RWPE2 (cell line): Measurements from ENCODE around the gene CDH7.

Source experiments
- ATAC-seq: fragments of 200-7000 bp; cut with Tn5 transposase; 3 replicates; pipeline ENCODE4 v1.9.1; 2021; ENCODE audit warnings: low read depth
- DNase-seq: peaks from one replicate; pipeline ENCODE4 v3.0.0-alpha.2; 2020; ENCODE audit warnings: low spot score
- H3K27ac ChIP-seq: fragments of 450-650 bp; 2 replicates; pipeline ENCODE4 v1.5.1; 2017; ENCODE audit warnings: mild to moderate bottlenecking; ENCODE audit not compliant: poor library complexity, severe bottlenecking
- H3K27me3 ChIP-seq: fragments of 250-450 bp; sonication (Bioruptor Pico); 2 replicates; pipeline ENCODE4 v1.5.1; 2021; ENCODE audit warnings: mild to moderate bottlenecking, moderate library complexity; ENCODE audit not compliant: insufficient read depth, poor library complexity, severe bottlenecking
- H3K36me3 ChIP-seq: fragments of 250-450 bp; sonication (Bioruptor Pico); 2 replicates; pipeline ENCODE4 v1.5.1; 2020; ENCODE audit warnings: low read depth, mild to moderate bottlenecking, moderate library complexity
- H3K4me1 ChIP-seq: fragments of 250-450 bp; sonication (Bioruptor Pico); 2 replicates; pipeline ENCODE4 v1.5.1; 2021; ENCODE audit warnings: mild to moderate bottlenecking, moderate library complexity; ENCODE audit not compliant: insufficient read depth, poor library complexity, severe bottlenecking
- H3K4me3 ChIP-seq: fragments of 250-450 bp; sonication (Bioruptor Pico); 2 replicates; pipeline ENCODE4 v1.5.1; 2021; ENCODE audit warnings: mild to moderate bottlenecking, moderate library complexity; ENCODE audit not compliant: severe bottlenecking
- H3K9me3 ChIP-seq: fragments of 250-450 bp; sonication (Bioruptor Pico); 2 replicates; pipeline ENCODE4 v1.5.1; 2021; ENCODE audit warnings: mild to moderate bottlenecking, moderate library complexity; ENCODE audit not compliant: severe bottlenecking
- TF ChIP-seq, protein P1 (sequence below): fragments of 450-650 bp; IDR thresholded peaks from one replicate; pipeline ENCODE4 v1.5.1; 2017; ENCODE audit warnings: mild to moderate bottlenecking, moderate library complexity; ENCODE audit not compliant: poor library complexity, severe bottlenecking

The CDH7 gene

DNA sequence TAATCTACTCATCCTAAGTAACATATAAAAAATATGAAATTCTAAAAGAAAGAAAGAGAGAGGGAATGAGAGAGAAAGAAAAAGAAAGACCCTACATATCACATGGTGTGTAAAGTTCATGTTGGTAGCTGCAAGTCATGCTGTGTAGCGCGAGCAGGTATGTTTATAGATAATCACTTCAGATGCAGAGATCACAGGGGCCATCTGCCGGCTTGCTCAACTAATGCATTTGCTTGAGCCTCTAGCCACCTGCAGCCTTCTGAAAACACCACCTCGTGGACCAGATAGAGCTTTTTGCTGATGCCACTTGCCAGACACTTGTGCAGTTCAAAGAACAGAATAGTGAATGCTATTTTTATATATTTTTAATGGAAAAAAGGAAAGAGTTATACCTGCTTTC, 37.6 kb downstream of the CDH7 start:
- Histone ChIP-seq H3K27ac (no peak overlapping the region), H3K4me3 (no peak overlapping the region)
- no peak for DNase-seq

DNA sequence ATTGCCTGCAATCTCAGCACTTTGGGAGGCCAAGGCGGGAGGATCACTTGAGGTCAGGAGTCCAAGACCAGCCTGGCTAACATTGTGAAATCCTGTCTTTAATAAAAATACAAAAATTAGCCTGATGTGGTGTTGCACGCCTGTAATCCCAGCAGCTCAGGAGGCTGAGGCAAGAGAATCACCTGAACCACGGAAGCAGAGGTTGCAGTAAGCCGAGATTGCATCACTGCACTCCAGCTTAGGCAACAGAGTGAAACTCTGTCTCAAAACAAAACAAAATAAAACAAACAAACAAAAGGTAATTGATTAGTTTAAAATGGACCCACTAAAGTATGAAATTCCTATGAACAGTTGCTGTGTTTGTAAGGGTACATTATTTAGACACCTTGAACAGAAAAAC, 39.8 kb downstream of the CDH7 start:
- Histone ChIP-seq H3K4me1 (no peaks in the 10 kb centered on the region), H3K27ac (no peak overlapping the region), H3K36me3 (no peaks in the 10 kb centered on the region), H3K27me3 (no peaks in the 10 kb centered on the region), H3K9me3 (no peaks in the 10 kb centered on the region), H3K4me3 (no peak overlapping the region)
- ATAC-seq (no peak), DNase-seq (no peak)
- TF ChIP-seq, protein P1, sequence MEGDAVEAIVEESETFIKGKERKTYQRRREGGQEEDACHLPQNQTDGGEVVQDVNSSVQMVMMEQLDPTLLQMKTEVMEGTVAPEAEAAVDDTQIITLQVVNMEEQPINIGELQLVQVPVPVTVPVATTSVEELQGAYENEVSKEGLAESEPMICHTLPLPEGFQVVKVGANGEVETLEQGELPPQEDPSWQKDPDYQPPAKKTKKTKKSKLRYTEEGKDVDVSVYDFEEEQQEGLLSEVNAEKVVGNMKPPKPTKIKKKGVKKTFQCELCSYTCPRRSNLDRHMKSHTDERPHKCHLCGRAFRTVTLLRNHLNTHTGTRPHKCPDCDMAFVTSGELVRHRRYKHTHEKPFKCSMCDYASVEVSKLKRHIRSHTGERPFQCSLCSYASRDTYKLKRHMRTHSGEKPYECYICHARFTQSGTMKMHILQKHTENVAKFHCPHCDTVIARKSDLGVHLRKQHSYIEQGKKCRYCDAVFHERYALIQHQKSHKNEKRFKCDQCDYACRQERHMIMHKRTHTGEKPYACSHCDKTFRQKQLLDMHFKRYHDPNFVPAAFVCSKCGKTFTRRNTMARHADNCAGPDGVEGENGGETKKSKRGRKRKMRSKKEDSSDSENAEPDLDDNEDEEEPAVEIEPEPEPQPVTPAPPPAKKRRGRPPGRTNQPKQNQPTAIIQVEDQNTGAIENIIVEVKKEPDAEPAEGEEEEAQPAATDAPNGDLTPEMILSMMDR, result no peak

More for the DNA sequence above, 37.6 kb downstream of the CDH7 start:
- Histone ChIP-seq H3K27me3 (no peaks in the 10 kb centered on the region), H3K36me3 (no peaks in the 10 kb centered on the region), H3K9me3 (no peaks in the 10 kb centered on the region), H3K4me1 (no peaks in the 10 kb centered on the region)
- TF ChIP-seq, protein P1, result no peak
- ATAC-seq, result no peak

DNA sequence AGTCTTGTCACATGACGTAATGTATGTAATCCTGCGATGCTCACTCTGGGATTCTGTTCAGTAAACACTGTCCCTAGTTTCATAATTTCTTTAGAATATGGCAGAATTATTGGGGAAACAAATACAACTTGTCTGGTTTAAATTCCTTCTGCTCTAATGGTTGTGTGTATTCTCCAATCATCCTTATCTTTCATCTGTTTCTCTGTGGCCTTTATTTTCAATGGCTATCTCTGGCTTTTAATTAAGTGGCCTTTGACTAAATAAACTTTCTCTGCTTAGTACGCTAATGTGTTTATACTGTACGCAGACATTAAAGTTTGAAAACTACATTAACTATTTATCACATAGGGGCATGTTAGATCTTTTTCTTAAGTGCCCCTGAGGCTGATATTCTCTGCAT, 40.9 kb downstream of the CDH7 start:
- no peak overlapping the region for H3K27ac ChIP-seq
- no peaks in the 10 kb centered on the region for H3K36me3 ChIP-seq
- no peak for DNase-seq
- H3K4me1 ChIP-seq, result no peaks in the 10 kb centered on the region
- TF ChIP-seq, protein P1, result no peak
- H3K4me3 ChIP-seq, result no peak overlapping the region
- no peaks in the 10 kb centered on the region for H3K27me3 ChIP-seq
- no peak for ATAC-seq
- no peaks in the 10 kb centered on the region for H3K9me3 ChIP-seq

DNA sequence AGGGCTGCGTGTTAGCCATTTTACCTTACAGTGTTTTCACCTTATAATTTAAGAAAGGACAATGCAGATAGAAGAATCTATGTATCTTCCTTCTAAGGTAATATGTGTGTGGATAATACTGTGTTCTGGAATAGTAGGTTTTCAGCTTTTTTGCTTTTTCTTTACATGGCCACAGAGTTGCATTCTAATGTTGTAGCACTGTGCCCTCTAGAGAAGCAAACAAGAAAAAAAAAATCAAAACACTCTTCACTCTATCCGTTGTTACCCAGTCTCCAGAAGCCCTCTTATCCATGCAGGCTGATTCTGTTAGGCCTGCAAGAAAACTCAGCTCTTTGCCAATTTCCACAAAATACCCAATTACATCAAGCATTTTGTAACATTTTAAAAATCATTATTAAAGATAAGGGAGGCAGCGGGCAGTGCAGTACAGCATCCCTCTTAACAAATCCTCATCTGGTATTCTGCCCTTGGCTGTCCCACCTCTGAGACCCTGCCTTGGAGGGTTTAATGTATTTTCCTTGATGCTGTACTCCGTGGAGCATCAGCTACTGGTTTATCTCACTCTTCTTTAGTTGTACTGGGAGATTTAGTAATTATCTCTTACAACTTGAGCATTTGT, 41.8 kb downstream of the CDH7 start:
- ATAC-seq (no peak), DNase-seq (no peak)
- TF ChIP-seq, protein P1, result no peak
- H3K4me3 ChIP-seq, result no peak overlapping the region
- no peaks in the 10 kb centered on the region for H3K9me3 ChIP-seq
- H3K36me3 ChIP-seq, result no peaks in the 10 kb centered on the region
- no peaks in the 10 kb centered on the region for H3K27me3 ChIP-seq
- no peak overlapping the region for H3K27ac ChIP-seq
- H3K4me1 ChIP-seq, result no peaks in the 10 kb centered on the region

DNA sequence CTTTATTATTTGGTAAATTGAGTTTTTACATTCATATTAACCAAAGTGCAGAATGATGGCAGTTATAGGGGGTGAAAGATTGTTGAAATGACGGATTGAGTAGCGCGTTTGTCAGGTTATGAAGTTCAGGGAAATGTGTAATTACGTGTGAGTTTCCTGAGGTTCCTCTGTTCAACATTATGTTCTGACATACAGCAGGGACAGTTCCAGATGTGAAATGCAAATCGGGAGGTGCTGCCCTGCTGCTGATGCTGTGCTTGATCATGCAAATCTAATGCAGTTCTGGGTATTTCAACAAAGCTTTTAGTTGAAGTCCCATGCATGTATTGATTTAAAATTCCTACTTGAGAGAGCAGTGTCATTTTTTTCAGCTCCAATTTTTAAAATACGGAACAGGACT, 57.9 kb downstream of the CDH7 start:
- H3K27me3 ChIP-seq, result no peaks in the 10 kb centered on the region
- H3K4me1 ChIP-seq, result no peaks in the 10 kb centered on the region
- no peaks in the 10 kb centered on the region for H3K9me3 ChIP-seq

More for the DNA sequence above, 57.9 kb downstream of the CDH7 start:
- Histone ChIP-seq H3K4me3 (no peak overlapping the region), H3K27ac (no peak overlapping the region), H3K36me3 (no peaks in the 10 kb centered on the region)
- DNase-seq (no peak), ATAC-seq (no peak)
- TF ChIP-seq, protein P1, result no peak
